Loucy (cell line): ENCODE results near the gene EFNA3.

ENCODE experiments used
- H2AFZ ChIP-seq: fragments of 200-600 bp; sonication (generic); 2 replicates; pipeline ENCODE4 v1.6.0; 2016; ENCODE audit warnings: antibody characterized with exemption, mild to moderate bottlenecking, low read length, moderate library complexity
- H3F3A ChIP-seq: fragments of 200-600 bp; 2 replicates; pipeline ENCODE4 v1.6.0; 2016; ENCODE audit warnings: antibody characterized with exemption, low read depth, mild to moderate bottlenecking
- H3K27me3 ChIP-seq: fragments of 200-600 bp; sonication (generic); 2 replicates; pipeline ENCODE4 v1.6.1; 2014; ENCODE audit warnings: low read length, mild to moderate bottlenecking; ENCODE audit not compliant: insufficient read depth, poor library complexity, severe bottlenecking
- H3K36me3 ChIP-seq: fragments of 200-600 bp; sonication (generic); 2 replicates; pipeline ENCODE4 v1.6.1; 2016; ENCODE audit warnings: low read length; ENCODE audit not compliant: insufficient read depth
- H3K4me1 ChIP-seq: fragments of 200-600 bp; sonication (generic); 2 replicates; pipeline ENCODE4 v1.5.1; 2014; ENCODE audit warnings: low read length, mild to moderate bottlenecking; ENCODE audit not compliant: insufficient read depth, poor library complexity, severe bottlenecking
- H3K4me2 ChIP-seq: fragments of 200-600 bp; sonication (generic); 2 replicates; pipeline ENCODE4 v1.6.0; 2014; ENCODE audit warnings: antibody characterized with exemption, low read length, low read depth, mild to moderate bottlenecking; ENCODE audit not compliant: poor library complexity, severe bottlenecking
- H3K4me3 ChIP-seq: fragments of 200-600 bp; sonication (generic); 2 replicates; pipeline ENCODE4 v1.5.1; 2014; ENCODE audit warnings: low read length, mild to moderate bottlenecking, mixed read lengths; ENCODE audit not compliant: poor library complexity, severe bottlenecking
- H3K79me2 ChIP-seq: fragments of 200-600 bp; sonication (generic); 2 replicates; pipeline ENCODE4 v1.6.1; 2014; ENCODE audit warnings: low read length; ENCODE audit not compliant: insufficient read depth
- H3K9ac ChIP-seq: fragments of 200-600 bp; sonication (generic); 2 replicates; pipeline ENCODE4 v1.6.0; 2014; ENCODE audit warnings: mild to moderate bottlenecking, low read depth, low read length, moderate library complexity; ENCODE audit not compliant: poor library complexity, severe bottlenecking
- H3K9me2 ChIP-seq: fragments of 200-600 bp; sonication (generic); replicated peaks from 2 replicates; pipeline ENCODE4 v1.6.1; 2016; ENCODE audit warnings: low read depth, low read length, mixed read lengths
- H3K9me3 ChIP-seq: fragments of 200-600 bp; sonication (generic); 2 replicates; pipeline ENCODE4 v1.6.1; 2014; ENCODE audit warnings: mild to moderate bottlenecking, antibody characterized with exemption, low read length, low read depth; ENCODE audit not compliant: insufficient read depth
- H4K20me1 ChIP-seq: fragments of 200-600 bp; sonication (generic); 2 replicates; pipeline ENCODE4 v1.6.0; 2014; ENCODE audit warnings: antibody characterized with exemption, low read length, mild to moderate bottlenecking; ENCODE audit not compliant: insufficient read depth, poor library complexity, severe bottlenecking
- CTCF ChIP-seq: fragments of 200-600 bp; sonication (generic); conservative IDR thresholded peaks from 2 replicates; pipeline ENCODE4 v1.5.1; 2014; ENCODE audit warnings: mild to moderate bottlenecking, antibody characterized with exemption, low read length
- EZH2phosphoT487 ChIP-seq: fragments of 200-600 bp; IDR thresholded peaks from 2 replicates; pipeline ENCODE4 v1.6.1; 2018; ENCODE audit warnings: antibody characterized with exemption, mild to moderate bottlenecking, moderate library complexity, borderline replicate concordance

Gene EFNA3

GRCh38 chr1:155034318-155035208 is 44.1 kb upstream of the EFNA3 start:
- no peaks in the 10 kb centered on the region for H3K9me3 ChIP-seq
- H3K4me2 ChIP-seq = no peak overlapping the region
- H3F3A ChIP-seq = no peaks in the 10 kb centered on the region
- H3K9me2 ChIP-seq = no peaks in the 10 kb centered on the region
- peaks cover 7% of the 10 kb centered on the region for H3K4me1 ChIP-seq
- H3K27me3 ChIP-seq = no peaks in the 10 kb centered on the region
- TF ChIP-seq CTCF = no peak
- no peak for TF ChIP-seq EZH2phosphoT487
- H3K4me3 ChIP-seq = no peak overlapping the region
- H3K9ac ChIP-seq = no peak overlapping the region
- H3K36me3 ChIP-seq = no peaks in the 10 kb centered on the region
- H4K20me1 ChIP-seq = no peaks in the 10 kb centered on the region
- H3K79me2 ChIP-seq = no peaks in the 10 kb centered on the region
- H2AFZ ChIP-seq = no peak overlapping the region

DNA sequence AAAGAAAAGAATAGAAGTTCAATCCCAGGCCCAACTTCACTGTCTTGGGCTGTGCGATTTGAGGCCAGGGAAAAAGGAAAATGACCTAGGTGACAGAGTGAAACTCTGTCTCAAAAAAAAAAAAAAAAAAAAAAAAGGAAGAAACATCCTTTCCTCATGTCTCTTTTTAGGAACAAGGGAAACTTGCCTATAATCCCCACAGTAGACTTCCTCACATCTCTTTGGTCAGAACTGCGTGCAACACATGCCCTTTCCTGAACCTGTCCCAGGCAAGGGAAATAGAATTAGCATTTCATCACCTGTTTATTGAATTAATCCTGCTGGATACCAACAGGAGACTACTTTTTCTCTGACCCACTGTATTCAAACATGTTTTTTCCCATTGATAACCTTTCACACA is 42.7 kb upstream of the EFNA3 start:
- H3K4me2 ChIP-seq = no peak overlapping the region
- H3K27me3 ChIP-seq = no peaks in the 10 kb centered on the region
- no peaks in the 10 kb centered on the region for H4K20me1 ChIP-seq
- no peaks in the 10 kb centered on the region for H3K79me2 ChIP-seq
- no peak for TF ChIP-seq EZH2phosphoT487
- no peak for TF ChIP-seq CTCF
- H2AFZ ChIP-seq = no peak overlapping the region
- no peak overlapping the region for H3K4me3 ChIP-seq
- H3K9me3 ChIP-seq = no peaks in the 10 kb centered on the region
- H3K9ac ChIP-seq = no peak overlapping the region
- no peaks in the 10 kb centered on the region for H3F3A ChIP-seq
- no peaks in the 10 kb centered on the region for H3K9me2 ChIP-seq
- H3K36me3 ChIP-seq = no peaks in the 10 kb centered on the region
- peaks cover 7% of the 10 kb centered on the region for H3K4me1 ChIP-seq

GRCh38 chr1:155037043-155037442 is 41.6 kb upstream of the EFNA3 start:
- H3K36me3 ChIP-seq = no peaks in the 10 kb centered on the region
- no peak for TF ChIP-seq CTCF
- TF ChIP-seq EZH2phosphoT487 = no peak
- H3K9me3 ChIP-seq = no peaks in the 10 kb centered on the region
- no peaks in the 10 kb centered on the region for H4K20me1 ChIP-seq
- no peak overlapping the region for H2AFZ ChIP-seq
- no peak overlapping the region for H3K4me2 ChIP-seq
- H3K4me3 ChIP-seq = no peak overlapping the region
- H3F3A ChIP-seq = no peaks in the 10 kb centered on the region
- no peak overlapping the region for H3K9ac ChIP-seq
- no peaks in the 10 kb centered on the region for H3K79me2 ChIP-seq
- H3K27me3 ChIP-seq = no peaks in the 10 kb centered on the region
- no peaks in the 10 kb centered on the region for H3K9me2 ChIP-seq
- peaks cover 7% of the 10 kb centered on the region for H3K4me1 ChIP-seq
